Measurements from ENCODE around the gene GPC3.

DNA sequence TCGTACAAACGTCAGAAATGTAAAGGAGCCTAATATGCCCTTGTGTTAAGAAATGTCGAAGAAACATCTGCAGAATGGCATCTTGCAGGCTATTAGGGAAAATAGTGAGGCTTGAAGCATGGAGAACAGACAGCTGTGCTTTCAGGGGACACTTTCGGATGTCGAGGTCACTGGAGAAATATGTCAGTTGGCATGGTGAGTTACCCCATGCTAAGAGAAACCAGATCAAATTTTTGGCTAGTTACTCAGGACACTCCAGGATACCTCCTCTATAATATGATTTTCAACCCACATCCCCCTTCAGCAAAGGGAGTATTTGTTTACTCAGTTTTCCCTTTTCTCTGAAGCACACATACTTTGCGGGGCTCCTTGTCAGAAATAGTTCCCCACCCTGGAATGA lies 171.4 kb downstream of the GPC3 start:
- TF ChIP-seq CTCF (IDR thresholded peaks at IDR 0.05) (no peak), POLR2A (IDR thresholded peaks at IDR 0.05) (no peak), EP300 (IDR thresholded peaks at IDR 0.05) (no peak), POLR2AphosphoS5 (IDR thresholded peaks at IDR 0.05) (no peak)

Measured in stomach (tissue), 4 donors.